ENCODE data around the gene CHD9. TPM values are rescaled to one million over a fixed set of nuclear protein-coding genes. Genes with fewer than 3 reads are reported as not detected.

The CHD9 gene
- total RNA-seq, 1 donor from 2014 or later, result 119 TPM

DNA sequence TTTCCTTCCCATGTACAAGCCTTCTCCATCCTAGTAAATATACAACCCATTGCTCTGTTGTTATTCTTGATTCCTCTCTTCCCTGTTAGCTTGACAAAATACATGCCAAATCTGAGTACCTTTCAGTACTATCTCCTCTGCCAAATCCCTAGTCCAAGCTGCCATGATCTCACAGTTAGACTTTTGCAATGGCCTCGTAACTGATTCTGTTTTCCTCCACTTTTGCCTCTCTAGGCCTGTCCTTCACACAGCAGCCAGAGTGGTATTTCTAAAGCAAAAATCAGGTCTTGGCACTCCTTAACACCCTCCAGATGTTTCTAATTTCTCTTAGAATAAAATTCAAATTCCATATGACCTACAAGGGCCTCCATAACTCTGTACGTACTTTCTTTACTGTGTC, 226.5 kb downstream of the CHD9 start:
- DNase-seq (ENCODE audit: low spot score in 2 of 2, unreplicated experiment in 2 of 2), result no peak
- H3K4me3 Mint-ChIP-seq, result no peak overlapping the region
- no peak for TF ChIP-seq CTCF (IDR thresholded peaks at IDR 0.05; ENCODE audit: unreplicated experiment)
- no peak overlapping the region for H3K27ac Mint-ChIP-seq
- H3K27me3 Mint-ChIP-seq (ENCODE audit: low read depth), result no peaks in the 10 kb centered on the region
- peaks cover 6% of the 10 kb centered on the region for H3K9me3 Mint-ChIP-seq
- no peaks in the 10 kb centered on the region for H3K4me1 Mint-ChIP-seq
- H3K36me3 Mint-ChIP-seq, result peaks cover 18% of the 10 kb centered on the region

- Mint-ChIP-seq H3K9me3 (peaks cover 6% of the 10 kb centered on the region), H3K27me3 (ENCODE audit: low read depth) (no peaks in the 10 kb centered on the region), H3K4me1 (no peaks in the 10 kb centered on the region), H3K36me3 (peaks cover 20% of the 10 kb centered on the region), H3K4me3 (no peak overlapping the region), H3K27ac (no peak overlapping the region)
- DNase-seq (ENCODE audit: low spot score in 2 of 2, unreplicated experiment in 2 of 2), result no peak
- no peak for TF ChIP-seq CTCF (IDR thresholded peaks at IDR 0.05; ENCODE audit: unreplicated experiment)
Observed at GRCh38 chr16:53281859-53282258, 227.1 kb downstream of the CHD9 start.

DNA sequence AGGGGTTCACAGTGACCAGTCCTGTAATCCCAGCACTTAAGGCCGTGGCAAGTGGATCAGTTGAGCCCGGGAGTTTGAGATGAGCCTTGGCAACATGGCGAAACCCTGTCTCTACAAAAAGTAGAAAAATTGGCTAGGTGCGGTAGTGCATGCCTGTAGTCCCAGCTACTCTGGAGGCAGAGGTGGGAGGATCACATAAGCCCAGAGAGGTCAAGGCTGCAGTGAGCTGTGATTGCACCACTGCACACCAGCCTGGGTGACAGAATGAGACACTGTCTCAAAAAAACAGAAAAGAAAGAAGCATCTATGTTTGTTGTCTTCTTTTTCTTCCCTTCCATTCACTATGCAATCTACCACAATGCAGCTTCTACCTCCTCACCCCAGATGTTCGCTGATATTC, 227.5 kb downstream of the CHD9 start:
- Mint-ChIP-seq H3K27ac (no peak overlapping the region), H3K27me3 (ENCODE audit: low read depth) (no peaks in the 10 kb centered on the region), H3K4me3 (no peak overlapping the region), H3K9me3 (peaks cover 6% of the 10 kb centered on the region), H3K4me1 (no peaks in the 10 kb centered on the region), H3K36me3 (peaks cover 20% of the 10 kb centered on the region)
- no peak for DNase-seq (ENCODE audit: low spot score in 2 of 2, unreplicated experiment in 2 of 2)
- no peak for TF ChIP-seq CTCF (IDR thresholded peaks at IDR 0.05; ENCODE audit: unreplicated experiment)

- no peak overlapping the region for H3K27ac Mint-ChIP-seq
- no peaks in the 10 kb centered on the region for H3K4me1 Mint-ChIP-seq
- no peaks in the 10 kb centered on the region for H3K27me3 Mint-ChIP-seq (ENCODE audit: low read depth)
- H3K36me3 Mint-ChIP-seq, result peaks cover 26% of the 10 kb centered on the region
- no peak for TF ChIP-seq CTCF (IDR thresholded peaks at IDR 0.05; ENCODE audit: unreplicated experiment)
- DNase-seq (ENCODE audit: low spot score in 2 of 2, unreplicated experiment in 2 of 2), result no peak
- no peak overlapping the region for H3K4me3 Mint-ChIP-seq
- no peaks in the 10 kb centered on the region for H3K9me3 Mint-ChIP-seq
Observed at GRCh38 chr16:53282975-53283946, 228.5 kb downstream of the CHD9 start.

GRCh38 chr16:53285236-53285635, 230.4 kb downstream of the CHD9 start:
- H3K36me3 Mint-ChIP-seq, result peaks cover 29% of the 10 kb centered on the region
- no peaks in the 10 kb centered on the region for H3K4me1 Mint-ChIP-seq
- no peaks in the 10 kb centered on the region for H3K27me3 Mint-ChIP-seq (ENCODE audit: low read depth)
- no peak overlapping the region for H3K27ac Mint-ChIP-seq
- no peak overlapping the region for H3K4me3 Mint-ChIP-seq
- H3K9me3 Mint-ChIP-seq, result no peaks in the 10 kb centered on the region
- TF ChIP-seq CTCF (IDR thresholded peaks at IDR 0.05; ENCODE audit: unreplicated experiment), result no peak
- DNase-seq (ENCODE audit: low spot score in 2 of 2, unreplicated experiment in 2 of 2), result no peak

Data from mesothelial cell of epicardium (in vitro differentiated cells).